Measurements from ENCODE around the gene COQ8A. TPM values are rescaled to one million over a fixed set of nuclear protein-coding genes. Genes with fewer than 3 reads are reported as not detected.

The COQ8A gene
- total RNA-seq, 2 experiments from 2014 or later = 12.1 to 16.4 TPM

DNA sequence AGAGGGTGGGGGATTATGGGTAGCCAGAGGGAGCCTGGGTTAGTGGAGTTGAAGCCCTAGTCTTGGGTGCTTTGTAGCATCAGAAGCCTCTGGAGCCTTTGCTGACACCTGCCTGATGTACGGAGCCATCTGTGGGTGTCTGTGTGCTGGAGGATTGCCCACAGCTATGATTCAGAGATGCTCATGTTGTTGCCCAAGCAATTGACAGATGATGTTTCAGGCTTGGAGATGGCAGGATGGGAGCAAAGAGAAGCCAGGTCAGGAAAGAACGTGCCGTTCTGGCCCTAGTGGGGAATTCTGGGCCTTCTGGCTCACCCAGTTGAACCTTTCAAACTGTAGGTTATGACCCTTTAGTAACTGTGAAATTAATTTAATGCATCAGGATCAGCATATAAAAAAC lies 27.6 kb downstream of the COQ8A start:
- ATAC-seq (no peak), DNase-seq (no peak)
- no peak overlapping the region for H3K27ac Mint-ChIP-seq
- ChIA-PET POLR2A (no interaction called here), CTCF (no interaction called here)
- no peak overlapping the region for H3K4me3 Mint-ChIP-seq
- peaks cover 6% of the 10 kb centered on the region for H3K36me3 Mint-ChIP-seq (ENCODE audit: low read depth)
- no peaks in the 10 kb centered on the region for H3K27me3 Mint-ChIP-seq (ENCODE audit: low read depth)
- H3K9me3 Mint-ChIP-seq (ENCODE audit: insufficient read depth) = no peaks in the 10 kb centered on the region
- no peaks in the 10 kb centered on the region for H3K4me1 Mint-ChIP-seq (ENCODE audit: low read depth)

DNA sequence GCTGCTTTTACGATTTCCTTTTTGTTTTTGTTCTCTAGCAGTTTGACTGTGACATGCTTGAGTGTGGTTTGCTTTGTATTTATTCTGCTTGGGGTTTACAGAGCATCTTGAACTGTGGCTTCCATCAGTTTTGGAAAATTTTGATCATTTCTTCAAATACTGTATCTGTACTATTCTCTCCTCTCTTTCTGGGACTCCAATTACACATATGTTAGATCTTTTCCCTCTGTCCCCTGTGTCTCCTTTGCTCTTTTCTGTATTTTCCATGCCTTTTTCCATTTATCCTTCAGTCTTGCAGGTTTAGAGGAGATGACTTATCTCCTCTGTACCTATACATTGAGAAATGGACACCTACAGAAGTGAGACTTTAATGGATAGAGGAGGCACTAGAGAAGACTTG lies 31.7 kb downstream of the COQ8A start:
- Mint-ChIP-seq H3K27ac (no peak overlapping the region), H3K4me1 (ENCODE audit: low read depth) (no peaks in the 10 kb centered on the region), H3K27me3 (ENCODE audit: low read depth) (no peaks in the 10 kb centered on the region), H3K9me3 (ENCODE audit: insufficient read depth) (no peaks in the 10 kb centered on the region), H3K36me3 (ENCODE audit: low read depth) (peaks cover 5% of the 10 kb centered on the region), H3K4me3 (no peak overlapping the region)
- no peak for DNase-seq
- ChIA-PET CTCF (no interaction called here), POLR2A (no interaction called here)
- no peak for ATAC-seq

DNA sequence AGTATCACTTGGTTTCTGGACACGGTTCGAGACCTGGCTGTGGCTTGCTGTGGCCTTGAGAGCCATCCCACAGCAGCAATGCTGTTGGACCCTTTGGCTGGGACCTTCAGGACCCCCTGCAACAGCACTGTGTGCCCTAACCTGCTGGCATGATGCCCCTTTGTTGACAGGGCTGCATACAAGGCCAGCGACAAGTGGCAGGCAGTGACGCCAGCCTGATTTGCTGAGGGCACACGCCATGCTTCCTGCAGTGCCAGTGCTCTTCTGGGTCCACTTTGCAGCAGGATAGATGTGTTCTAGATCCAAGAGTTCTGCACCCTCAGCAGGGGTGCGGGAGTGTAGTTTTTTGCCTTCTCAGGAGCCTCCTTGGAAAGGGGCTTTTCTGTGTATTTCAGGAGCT lies 32.8 kb downstream of the COQ8A start:
- POLR2A ChIA-PET = no interaction called here
- no peaks in the 10 kb centered on the region for H3K9me3 Mint-ChIP-seq (ENCODE audit: insufficient read depth)
- no peaks in the 10 kb centered on the region for H3K4me1 Mint-ChIP-seq (ENCODE audit: low read depth)
- CTCF ChIA-PET = no interaction called here
- H3K27me3 Mint-ChIP-seq (ENCODE audit: low read depth) = no peaks in the 10 kb centered on the region
- H3K27ac Mint-ChIP-seq = no peak overlapping the region
- peaks cover 5% of the 10 kb centered on the region for H3K36me3 Mint-ChIP-seq (ENCODE audit: low read depth)
- DNase-seq = no peak
- no peak overlapping the region for H3K4me3 Mint-ChIP-seq
- ATAC-seq = no peak

DNA sequence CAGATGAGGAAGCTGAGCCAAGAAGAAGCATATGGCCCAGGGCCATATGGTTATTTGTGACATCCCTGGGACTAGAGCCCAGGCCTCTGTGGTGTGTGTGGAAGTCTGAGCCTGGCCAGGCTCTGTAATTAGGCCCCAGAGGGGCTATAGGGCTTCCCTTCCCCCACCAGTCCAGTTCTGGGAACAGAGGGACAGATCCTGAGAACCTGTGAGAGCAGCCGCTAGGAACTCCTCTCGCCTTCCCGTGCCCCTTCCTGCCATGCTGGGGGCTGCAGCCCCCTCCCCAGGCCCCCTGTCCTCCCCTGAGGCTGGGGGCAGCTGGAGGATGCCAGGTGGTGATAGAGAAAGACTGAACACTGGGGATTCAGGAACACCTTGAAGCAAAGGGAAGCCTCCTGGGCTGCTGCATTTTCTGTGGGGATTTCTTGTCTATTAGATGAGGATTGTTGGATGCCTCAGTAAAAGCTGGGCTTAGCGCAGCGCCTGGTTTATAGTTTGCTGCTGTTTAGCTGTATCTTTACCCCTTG lies 33.3 kb downstream of the COQ8A start:
- H3K27me3 Mint-ChIP-seq (ENCODE audit: low read depth) = no peaks in the 10 kb centered on the region

DNA sequence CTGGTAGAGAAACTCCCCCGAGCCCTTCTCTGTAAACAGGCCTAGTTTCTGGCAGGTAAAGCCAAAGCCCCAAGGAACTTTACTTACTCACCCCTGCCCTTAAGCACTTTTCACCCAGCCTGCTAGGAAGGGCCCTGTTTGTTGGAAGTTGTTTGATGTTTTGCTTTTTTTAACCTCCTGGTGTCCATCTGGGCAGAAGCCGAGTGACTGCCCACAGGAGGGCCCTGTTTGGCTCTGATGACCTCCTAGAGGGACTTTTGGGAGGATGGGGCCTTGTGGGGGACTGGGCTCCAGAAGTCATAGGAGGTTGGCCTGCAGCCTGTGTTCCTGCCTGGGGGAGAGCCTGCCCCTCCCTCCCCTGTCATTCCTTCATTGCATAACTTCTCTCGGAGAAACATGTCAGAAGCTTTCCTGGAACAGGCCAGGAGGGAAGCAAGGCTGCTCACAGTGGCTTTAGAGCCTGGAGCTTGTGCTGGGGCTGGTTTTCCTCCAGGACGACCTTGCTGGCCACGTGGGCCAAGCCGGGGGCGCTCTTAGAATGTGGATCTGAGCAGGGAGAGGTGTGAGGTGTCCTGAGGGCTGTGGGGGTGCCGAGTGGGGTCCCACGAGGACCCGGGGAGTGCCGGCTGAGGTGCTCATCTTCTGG lies 33.9 kb downstream of the COQ8A start:
- no peaks in the 10 kb centered on the region for H3K4me1 Mint-ChIP-seq (ENCODE audit: low read depth)
- H3K9me3 Mint-ChIP-seq (ENCODE audit: insufficient read depth) = no peaks in the 10 kb centered on the region
- ChIA-PET POLR2A (no interaction called here), CTCF (no interaction called here)
- no peak for DNase-seq
- H3K36me3 Mint-ChIP-seq (ENCODE audit: low read depth) = peaks cover 5% of the 10 kb centered on the region
- no peaks in the 10 kb centered on the region for H3K27me3 Mint-ChIP-seq (ENCODE audit: low read depth)
- no peak for ATAC-seq
- H3K27ac Mint-ChIP-seq = no peak overlapping the region
- H3K4me3 Mint-ChIP-seq = no peak overlapping the region

More for the DNA sequence above, 33.3 kb downstream of the COQ8A start:
- no peak for DNase-seq
- CTCF ChIA-PET = no interaction called here
- no peak for ATAC-seq
- Mint-ChIP-seq H3K36me3 (ENCODE audit: low read depth) (peaks cover 5% of the 10 kb centered on the region), H3K4me3 (no peak overlapping the region), H3K9me3 (ENCODE audit: insufficient read depth) (no peaks in the 10 kb centered on the region), H3K27ac (no peak overlapping the region), H3K4me1 (ENCODE audit: low read depth) (no peaks in the 10 kb centered on the region)
- POLR2A ChIA-PET = no interaction called here

DNA sequence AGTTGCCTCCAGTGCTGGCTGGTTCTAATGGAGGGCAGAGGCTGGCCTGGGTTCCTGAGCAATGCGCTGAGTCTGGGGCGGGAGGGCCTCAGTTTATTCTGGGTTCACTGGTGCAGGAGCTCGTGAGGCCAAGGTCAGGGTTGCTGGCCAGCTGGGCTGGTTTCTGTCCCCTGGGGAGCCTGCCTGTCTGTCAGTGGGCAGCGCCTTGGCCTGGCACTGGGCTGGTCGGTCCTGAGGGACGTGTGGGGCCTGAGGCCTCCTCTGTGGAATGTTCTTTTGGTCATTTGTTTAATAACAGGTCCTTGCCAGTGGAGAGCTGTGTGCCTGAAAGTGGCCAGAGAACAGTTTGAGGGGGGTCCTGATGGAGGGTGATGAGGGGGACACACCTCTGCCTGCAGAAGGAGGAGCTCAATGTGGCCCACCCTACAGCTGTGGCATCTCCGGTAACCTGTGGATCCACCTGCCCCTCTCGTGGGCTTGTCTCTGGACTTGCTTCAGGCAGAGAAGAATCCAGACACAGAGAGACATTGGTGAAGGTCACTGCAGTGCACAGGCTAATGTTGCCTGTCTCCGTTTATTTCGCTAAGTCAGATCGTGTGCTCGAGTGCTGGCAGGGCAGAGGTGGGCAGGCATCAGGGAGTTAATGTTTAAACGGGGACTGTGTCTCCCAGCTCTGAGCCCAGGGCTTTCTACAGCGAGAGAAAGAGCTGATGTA lies 34.6 kb downstream of the COQ8A start:
- no peaks in the 10 kb centered on the region for H3K4me1 Mint-ChIP-seq (ENCODE audit: low read depth)
- POLR2A ChIA-PET = no interaction called here
- CTCF ChIA-PET = no interaction called here

DNA sequence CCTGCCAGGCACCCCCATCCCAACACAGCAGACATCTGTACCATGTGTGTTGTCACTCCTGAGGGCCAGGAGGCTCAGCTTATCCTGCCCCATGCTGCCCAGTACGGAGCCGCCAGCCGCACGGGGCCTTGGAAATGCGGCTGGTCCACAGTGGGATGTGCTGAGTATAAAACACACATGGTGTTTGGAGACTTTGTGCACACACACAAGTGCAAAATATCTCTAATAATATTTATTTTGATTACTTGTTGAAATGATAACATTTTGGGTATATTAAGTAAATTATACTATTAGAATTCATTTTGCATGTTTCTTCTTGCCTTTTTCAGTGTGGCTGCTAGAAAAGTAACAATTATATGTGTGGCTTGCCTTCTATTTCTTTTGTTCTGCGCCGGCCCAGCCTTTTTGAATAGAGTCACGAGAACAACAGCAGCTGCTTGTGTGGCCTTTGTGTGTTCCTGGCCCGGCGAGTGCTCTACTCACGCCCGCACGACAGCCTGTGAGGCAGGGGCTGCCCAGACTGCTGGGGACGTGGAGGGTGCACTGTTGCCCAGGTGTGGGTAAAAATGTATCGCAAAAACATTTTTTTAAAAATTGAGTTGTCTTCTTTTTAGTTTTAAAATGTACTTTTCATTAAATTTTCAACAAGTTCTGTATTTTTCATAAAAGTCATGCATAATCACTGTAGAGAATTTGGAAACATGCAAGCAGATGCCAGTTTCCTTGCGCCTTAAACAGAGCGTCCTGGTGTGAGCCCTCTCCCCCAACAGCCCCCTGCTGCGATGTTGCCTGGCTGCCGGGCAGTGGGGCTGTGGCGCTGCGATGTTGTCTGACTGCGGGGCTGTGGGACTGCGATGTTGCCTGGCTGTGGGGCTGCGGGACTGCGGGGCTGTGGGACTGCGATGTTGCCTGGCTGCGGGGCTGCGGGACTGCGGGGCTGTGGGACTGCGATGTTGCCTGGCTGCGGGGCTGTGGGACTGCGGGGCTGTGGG lies 35.5 kb downstream of the COQ8A start:
- Mint-ChIP-seq H3K9me3 (ENCODE audit: insufficient read depth) (no peaks in the 10 kb centered on the region), H3K4me3 (no peak overlapping the region), H3K36me3 (ENCODE audit: low read depth) (peaks cover 5% of the 10 kb centered on the region), H3K27ac (no peak overlapping the region), H3K4me1 (ENCODE audit: low read depth) (no peaks in the 10 kb centered on the region), H3K27me3 (ENCODE audit: low read depth) (no peaks in the 10 kb centered on the region)
- ChIA-PET CTCF (no interaction called here), POLR2A (no interaction called here)
- no peak for ATAC-seq
- no peak for DNase-seq

More for the DNA sequence above, 34.6 kb downstream of the COQ8A start:
- Mint-ChIP-seq H3K27me3 (ENCODE audit: low read depth) (no peaks in the 10 kb centered on the region), H3K9me3 (ENCODE audit: insufficient read depth) (no peaks in the 10 kb centered on the region), H3K27ac (no peak overlapping the region), H3K36me3 (ENCODE audit: low read depth) (peaks cover 5% of the 10 kb centered on the region), H3K4me3 (no peak overlapping the region)
- no peak for ATAC-seq
- no peak for DNase-seq

DNA sequence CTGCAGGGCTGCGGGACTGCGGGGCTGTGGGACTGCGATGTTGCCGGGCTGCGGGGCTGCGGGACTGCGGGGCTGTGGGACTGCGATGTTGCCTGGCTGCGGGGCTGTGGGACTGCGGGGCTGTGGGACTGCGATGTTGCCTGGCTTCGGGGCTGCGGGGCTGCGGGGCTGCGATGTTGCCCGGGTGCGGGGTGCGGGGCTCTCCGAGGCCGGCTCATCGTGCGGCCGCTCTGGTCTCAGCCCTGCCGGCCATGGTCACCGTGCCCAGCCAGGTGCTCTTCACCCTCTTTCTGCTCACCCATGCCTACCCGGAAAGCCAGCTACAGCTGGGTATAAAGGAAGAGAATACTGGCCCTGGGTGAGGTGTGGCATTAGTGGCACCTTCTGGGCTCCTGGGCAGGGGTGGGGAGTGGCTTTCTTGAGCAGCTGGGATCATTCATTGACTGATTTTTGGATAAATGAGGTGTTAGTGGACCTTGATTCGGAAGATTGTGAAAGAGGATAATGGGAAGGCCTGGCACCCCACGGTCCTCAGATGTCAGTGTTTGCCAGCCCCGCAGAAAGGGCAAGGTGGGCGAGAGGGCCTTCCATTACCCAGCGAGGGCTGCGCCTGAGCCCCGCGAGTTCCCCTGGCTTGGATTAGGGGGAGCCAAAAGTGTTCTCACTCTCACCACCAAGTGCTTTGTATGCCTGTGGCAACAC lies 36.3 kb downstream of the COQ8A start:
- Mint-ChIP-seq H3K36me3 (ENCODE audit: low read depth) (peaks cover 4% of the 10 kb centered on the region), H3K4me3 (no peak overlapping the region), H3K27ac (no peak overlapping the region), H3K27me3 (ENCODE audit: low read depth) (no peaks in the 10 kb centered on the region), H3K9me3 (ENCODE audit: insufficient read depth) (no peaks in the 10 kb centered on the region), H3K4me1 (ENCODE audit: low read depth) (no peaks in the 10 kb centered on the region)
- CTCF ChIA-PET = no interaction called here
- DNase-seq (no peak), ATAC-seq (no peak)
- POLR2A ChIA-PET = no interaction called here

DNA sequence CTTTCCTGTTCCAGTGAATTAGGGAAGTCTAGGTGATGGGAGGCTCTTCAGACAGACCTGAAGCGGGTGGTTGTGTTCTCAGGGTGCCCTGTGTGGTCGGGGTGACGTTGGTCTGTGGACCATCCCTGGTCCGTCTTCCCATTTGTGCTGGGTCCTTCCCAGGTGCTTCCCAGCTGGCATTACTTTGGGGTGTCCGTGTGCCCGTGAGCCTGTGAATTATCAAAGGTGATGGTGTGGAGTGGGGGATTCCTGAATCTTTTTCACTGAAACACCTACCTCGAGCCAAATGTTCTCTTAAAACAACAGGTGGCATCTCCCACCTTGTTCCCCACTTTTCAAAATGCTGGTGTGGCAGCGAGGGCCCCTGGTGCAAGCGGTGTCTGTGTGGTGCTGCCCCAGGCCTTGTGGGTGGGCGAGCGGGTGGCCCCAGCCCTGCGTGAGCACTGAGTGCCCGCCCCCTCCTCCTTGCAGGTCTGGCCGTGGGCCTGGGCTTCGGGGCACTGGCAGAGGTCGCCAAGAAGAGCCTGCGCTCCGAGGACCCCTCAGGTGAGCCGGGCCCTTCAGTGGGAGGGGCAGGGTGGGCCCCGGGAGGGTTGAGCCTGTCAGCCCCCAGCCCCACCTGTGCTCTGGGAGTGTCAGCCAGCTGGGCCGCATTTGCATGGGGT lies 37.0 kb downstream of the COQ8A start:
- DNase-seq = no peak
- H3K4me3 Mint-ChIP-seq = no peak overlapping the region
- no peak overlapping the region for H3K27ac Mint-ChIP-seq
- ATAC-seq = no peak
- ChIA-PET POLR2A (no interaction called here), CTCF (no interaction called here)
- H3K4me1 Mint-ChIP-seq (ENCODE audit: low read depth) = no peaks in the 10 kb centered on the region
- H3K9me3 Mint-ChIP-seq (ENCODE audit: insufficient read depth) = no peaks in the 10 kb centered on the region
- no peaks in the 10 kb centered on the region for H3K36me3 Mint-ChIP-seq (ENCODE audit: low read depth)
- H3K27me3 Mint-ChIP-seq (ENCODE audit: low read depth) = no peaks in the 10 kb centered on the region

DNA sequence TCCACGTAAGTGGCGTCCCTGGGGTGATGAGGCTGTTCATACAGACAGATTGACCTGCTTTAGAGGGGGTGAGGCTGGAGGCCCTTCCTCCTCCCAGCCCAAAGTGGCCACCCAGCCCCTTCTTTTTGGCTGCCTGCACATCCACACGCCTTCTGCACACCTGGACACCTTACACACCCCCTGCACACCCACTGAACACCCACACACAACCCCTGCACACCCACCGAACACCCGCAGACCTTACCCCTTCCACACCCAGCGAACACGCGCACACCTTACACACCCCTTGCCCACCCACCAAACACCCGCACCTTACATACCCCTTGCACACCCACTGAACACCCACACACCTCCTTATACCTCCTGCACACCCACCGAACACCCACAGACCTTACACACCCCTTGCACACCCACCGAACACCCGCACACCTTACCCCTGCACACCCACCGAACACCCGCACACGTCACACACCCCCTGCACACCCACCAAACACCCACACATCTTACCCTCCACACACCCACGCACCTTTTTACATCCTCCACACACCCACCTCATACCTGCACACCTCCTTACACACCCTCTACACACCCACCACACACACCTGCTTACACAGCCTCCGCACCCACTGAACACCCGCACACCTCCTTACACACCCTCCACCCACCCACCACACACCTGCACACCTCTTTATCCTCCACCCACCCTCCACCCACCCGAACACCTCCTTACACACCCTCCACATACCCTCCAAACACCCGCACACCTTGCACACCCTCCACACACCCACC lies 37.7 kb downstream of the COQ8A start:
- DNase-seq (no peak), ATAC-seq (no peak)
- ChIA-PET POLR2A (no interaction called here), CTCF (no interaction called here)
- Mint-ChIP-seq H3K9me3 (ENCODE audit: insufficient read depth) (no peaks in the 10 kb centered on the region), H3K4me3 (no peak overlapping the region), H3K27ac (no peak overlapping the region), H3K36me3 (ENCODE audit: low read depth) (no peaks in the 10 kb centered on the region), H3K4me1 (ENCODE audit: low read depth) (no peaks in the 10 kb centered on the region), H3K27me3 (ENCODE audit: low read depth) (no peaks in the 10 kb centered on the region)
